Type B pancreatic cell (in vitro differentiated cells): ENCODE data around the gene UQCRFS1. TPM values are rescaled to one million over a fixed set of nuclear protein-coding genes. Genes with fewer than 3 reads are reported as not detected.

Experiments
- DNase-seq: peaks from one replicate; pipeline ENCODE4 v3.0.0; 2021; ENCODE audit warnings: mixed read lengths; ENCODE audit not compliant: unreplicated experiment; ENCODE audit errors: extremely low spot score
- H3K27ac Mint-ChIP-seq: 2 replicates; pipeline ENCODE4 v1.8.0; 2021; ENCODE audit warnings: mild to moderate bottlenecking, mixed read lengths
- H3K27me3 Mint-ChIP-seq: 2 replicates; pipeline ENCODE4 v1.8.0; 2021; ENCODE audit warnings: mixed read lengths
- H3K36me3 Mint-ChIP-seq: 2 replicates; pipeline ENCODE4 v1.8.0; 2021; ENCODE audit warnings: mixed read lengths
- H3K4me1 Mint-ChIP-seq: one replicate; pipeline ENCODE4 v1.8.0; 2021; ENCODE audit warnings: mixed read lengths; ENCODE audit not compliant: unreplicated experiment
- H3K4me3 Mint-ChIP-seq: 2 replicates; pipeline ENCODE4 v1.8.0; 2021; ENCODE audit warnings: mild to moderate bottlenecking, mixed read lengths
- H3K9me3 Mint-ChIP-seq: 2 replicates; pipeline ENCODE4 v1.8.0; 2021; ENCODE audit warnings: mixed read lengths
- CTCF ChIP-seq: fragments of 200-600 bp; sonication (generic); conservative IDR thresholded peaks from 2 replicates; pipeline ENCODE4 v1.5.0; 2021; ENCODE audit warnings: antibody characterized with exemption, mild to moderate bottlenecking
- total RNA-seq: library from RNA; stranded (reverse); gene quantifications from 2 replicates; pipeline ENCODE4 v1.2.1, GENCODE V29; 2021; ENCODE audit warnings: low replicate concordance

UQCRFS1 gene
- total RNA-seq, 1 donor from 2014 or later, result 43.0 TPM

- Mint-ChIP-seq H3K27ac (no peak overlapping the region), H3K4me1 (peaks cover 9% of the 10 kb centered on the region), H3K27me3 (no peaks in the 10 kb centered on the region), H3K36me3 (no peaks in the 10 kb centered on the region), H3K4me3 (no peak overlapping the region), H3K9me3 (no peaks in the 10 kb centered on the region)
- no peak for DNase-seq
- no peak for TF ChIP-seq CTCF
These were observed 24.5 kb downstream of the UQCRFS1 start for GRCh38 chr19:29188289-29189032.

GRCh38 chr19:29187676-29188075 lies 25.3 kb downstream of the UQCRFS1 start:
- Mint-ChIP-seq H3K27me3 (no peaks in the 10 kb centered on the region), H3K4me1 (peaks cover 9% of the 10 kb centered on the region), H3K36me3 (no peaks in the 10 kb centered on the region), H3K27ac (no peak overlapping the region), H3K4me3 (no peak overlapping the region), H3K9me3 (no peaks in the 10 kb centered on the region)
- no peak for DNase-seq
- TF ChIP-seq CTCF, result no peak

GRCh38 chr19:29185427-29185826 lies 27.5 kb downstream of the UQCRFS1 start:
- Mint-ChIP-seq H3K27me3 (no peaks in the 10 kb centered on the region), H3K4me1 (peaks cover 9% of the 10 kb centered on the region), H3K27ac (no peak overlapping the region), H3K4me3 (peak overlapping the region; percentile 7), H3K36me3 (no peaks in the 10 kb centered on the region), H3K9me3 (no peaks in the 10 kb centered on the region)
- no peak for DNase-seq
- TF ChIP-seq CTCF, result no peak

- H3K27me3 Mint-ChIP-seq, result no peaks in the 10 kb centered on the region
- no peak overlapping the region for H3K4me3 Mint-ChIP-seq
- no peak for DNase-seq
- H3K36me3 Mint-ChIP-seq, result no peaks in the 10 kb centered on the region
- no peaks in the 10 kb centered on the region for H3K4me1 Mint-ChIP-seq
- TF ChIP-seq CTCF, result no peak
- no peaks in the 10 kb centered on the region for H3K9me3 Mint-ChIP-seq
- no peak overlapping the region for H3K27ac Mint-ChIP-seq
These were observed 35.8 kb downstream of the UQCRFS1 start for GRCh38 chr19:29176981-29177754.

- H3K27ac Mint-ChIP-seq, result no peak overlapping the region
- no peaks in the 10 kb centered on the region for H3K36me3 Mint-ChIP-seq
- H3K9me3 Mint-ChIP-seq, result no peaks in the 10 kb centered on the region
- no peak for TF ChIP-seq CTCF
- no peaks in the 10 kb centered on the region for H3K27me3 Mint-ChIP-seq
- no peaks in the 10 kb centered on the region for H3K4me1 Mint-ChIP-seq
- H3K4me3 Mint-ChIP-seq, result no peak overlapping the region
- no peak for DNase-seq
These were observed 39.1 kb downstream of the UQCRFS1 start for GRCh38 chr19:29173896-29174295.
